WTC11 (cell line): ENCODE measurements around the gene SLC25A25. TPM values are rescaled to one million over a fixed set of nuclear protein-coding genes. Genes with fewer than 3 reads are reported as not detected.

Experiments used
- ATAC-seq: fragments of 200-7000 bp; cut with Tn5 transposase; 2 replicates; pipeline ENCODE4 v1.10.0; 2021; ENCODE audit warnings: mild to moderate bottlenecking, moderate library complexity
- CTCF ChIA-PET: fragments of 300-600 bp; sonication (Branson Sonifier 250); formaldehyde crosslinking; loops from one replicate; lab custom pipeline; 2021; ENCODE audit warnings: antibody characterized with exemption; lab: Charles Lee
- POLR2A ChIA-PET: fragments of 350-600 bp; sonication (Branson Sonifier 250); formaldehyde crosslinking; loops from one replicate; lab custom pipeline; 2021; ENCODE audit warnings: antibody characterized with exemption; lab: Charles Lee
- DNase-seq: peaks from one replicate; pipeline ENCODE4 v3.0.0; 2021; ENCODE audit warnings: low spot score
- H3K27ac Mint-ChIP-seq: 2 replicates; pipeline ENCODE4 v1.8.0; 2021; ENCODE audit warnings: mixed read lengths
- H3K27me3 Mint-ChIP-seq: 2 replicates; pipeline ENCODE4 v1.8.0; 2021; ENCODE audit warnings: low read depth, mild to moderate bottlenecking, moderate library complexity, mixed read lengths
- H3K36me3 Mint-ChIP-seq: 2 replicates; pipeline ENCODE4 v1.8.0; 2021; ENCODE audit warnings: mixed read lengths
- H3K4me1 Mint-ChIP-seq: 2 replicates; pipeline ENCODE4 v1.8.0; 2022; ENCODE audit warnings: mixed read lengths
- H3K4me3 Mint-ChIP-seq: 2 replicates; pipeline ENCODE4 v1.8.0; 2021; ENCODE audit warnings: mild to moderate bottlenecking, moderate library complexity, mixed read lengths
- H3K9me3 Mint-ChIP-seq: 2 replicates; pipeline ENCODE4 v1.8.0; 2021; ENCODE audit warnings: mixed read lengths
- FOXJ3 ChIP-seq: sonication (generic); formaldehyde crosslinking; IDR thresholded peaks from 2 replicates; pipeline ENCODE4 v1.9.0; 2021; ENCODE audit warnings: missing genetic modification reagents, mild to moderate bottlenecking, borderline replicate concordance
- FOXK1 ChIP-seq: sonication (generic); formaldehyde crosslinking; IDR thresholded peaks from 2 replicates; pipeline ENCODE4 v1.8.0; 2022; ENCODE audit warnings: mild to moderate bottlenecking, moderate library complexity, missing genetic modification reagents
- GTF2I ChIP-seq: fragments of 250-450 bp; sonication (Bioruptor Pico); conservative IDR thresholded peaks from 2 replicates; pipeline ENCODE4 v1.4.0; 2021; ENCODE audit warnings: mild to moderate bottlenecking
- KAT7 ChIP-seq: sonication (generic); formaldehyde crosslinking; IDR thresholded peaks from 2 replicates; pipeline ENCODE4 v1.8.1; 2023; ENCODE audit warnings: missing genetic modification reagents, mild to moderate bottlenecking, borderline replicate concordance
- MYBL2 ChIP-seq: sonication (generic); formaldehyde crosslinking; IDR thresholded peaks from 2 replicates; pipeline ENCODE4 v1.8.1; 2023; ENCODE audit warnings: mild to moderate bottlenecking, moderate library complexity, missing genetic modification reagents
- PREB ChIP-seq: sonication (generic); formaldehyde crosslinking; IDR thresholded peaks from 2 replicates; pipeline ENCODE4 v1.8.1; 2022; ENCODE audit warnings: mild to moderate bottlenecking, missing genetic modification reagents, moderate library complexity, borderline replicate concordance
- RORB ChIP-seq: fragments of 250-450 bp; sonication (Bioruptor Pico); IDR thresholded peaks from 2 replicates; pipeline ENCODE4 v1.9.0; 2021; ENCODE audit warnings: mild to moderate bottlenecking
- TCF7 ChIP-seq: sonication (generic); formaldehyde crosslinking; IDR thresholded peaks from 2 replicates; pipeline ENCODE4 v1.8.0; 2022; ENCODE audit warnings: mild to moderate bottlenecking, low read depth, missing genetic modification reagents, moderate library complexity
- TEAD4 ChIP-seq: sonication (generic); formaldehyde crosslinking; IDR thresholded peaks from 2 replicates; pipeline ENCODE4 v1.8.0; 2022; ENCODE audit warnings: mild to moderate bottlenecking, missing genetic modification reagents
- ZMAT4 ChIP-seq: fragments of 250-450 bp; sonication (Bioruptor Pico); IDR thresholded peaks from 2 replicates; pipeline ENCODE4 v1.9.0; 2021; ENCODE audit warnings: mild to moderate bottlenecking
- ZNF219 ChIP-seq: sonication (generic); formaldehyde crosslinking; IDR thresholded peaks from 2 replicates; pipeline ENCODE4 v1.8.0; 2023; ENCODE audit warnings: missing genetic modification reagents, mild to moderate bottlenecking, borderline replicate concordance
- ZNF317 ChIP-seq: sonication (generic); formaldehyde crosslinking; IDR thresholded peaks from 2 replicates; pipeline ENCODE4 v1.8.1; 2023; ENCODE audit warnings: low read depth, mild to moderate bottlenecking, moderate library complexity, missing genetic modification reagents, borderline replicate concordance
- ZNF512 ChIP-seq: sonication (generic); formaldehyde crosslinking; IDR thresholded peaks from 2 replicates; pipeline ENCODE4 v1.8.1; 2022; ENCODE audit warnings: missing genetic modification reagents, borderline replicate concordance
- ZNF532 ChIP-seq: fragments of 250-450 bp; sonication (Bioruptor Pico); IDR thresholded peaks from 2 replicates; pipeline ENCODE4 v1.9.0; 2021; ENCODE audit warnings: mild to moderate bottlenecking, borderline replicate concordance
- ZSCAN18 ChIP-seq: fragments of 250-450 bp; sonication (Bioruptor Pico); IDR thresholded peaks from 2 replicates; pipeline ENCODE4 v2.1.2; 2022; ENCODE audit warnings: mild to moderate bottlenecking, moderate library complexity
- total RNA-seq: library from RNA; stranded (reverse); gene quantifications from 3 replicates; pipeline ENCODE4 v1.2.3, GENCODE V29; 2021

The SLC25A25 gene
- total RNA-seq, 1 experiment from 2014 or later = 17.4 TPM

- no peak for TF ChIP-seq ZNF512
- no peak for TF ChIP-seq FOXK1 (CRISPR knock-in tag)
- TF ChIP-seq ZNF219 (CRISPR knock-in tag) = no peak
- TF ChIP-seq ZMAT4 (CRISPR knock-in tag) = no peak
- TF ChIP-seq PREB (CRISPR knock-in tag) = no peak
- Mint-ChIP-seq H3K27ac (no peak overlapping the region), H3K9me3 (no peaks in the 10 kb centered on the region), H3K36me3 (peaks cover 42% of the 10 kb centered on the region), H3K27me3 (no peaks in the 10 kb centered on the region), H3K4me3 (no peak overlapping the region), H3K4me1 (peaks cover 11% of the 10 kb centered on the region)
- ATAC-seq = no peak
- POLR2A ChIA-PET = no interaction called here
- CTCF ChIA-PET = interaction anchor here (0.8 to 5.8 kb wide), 3 partner anchors 11 to 55 kb away, joined by 3 to 57 read pairs (median 3); no protein-coding TSS in a partner anchor
- DNase-seq = no peak
Observed at GRCh38 chr9:128106940-128107467, 39.0 kb downstream of the SLC25A25 start.

- peaks cover 35% of the 10 kb centered on the region for H3K36me3 Mint-ChIP-seq
- no peaks in the 10 kb centered on the region for H3K9me3 Mint-ChIP-seq
- peaks cover 8% of the 10 kb centered on the region for H3K4me1 Mint-ChIP-seq
- H3K4me3 Mint-ChIP-seq = no peak overlapping the region
- H3K27ac Mint-ChIP-seq = peak overlapping the region; percentile 90
- CTCF ChIA-PET = interaction anchor here (1.1 to 5.8 kb wide), 2 partner anchors 10 to 17 kb away, joined by 3 to 57 read pairs; no protein-coding TSS in a partner anchor
- ATAC-seq (no peak), DNase-seq (no peak)
- no peak for TF ChIP-seq ZSCAN18 (CRISPR knock-in tag)
- peak; percentile 71; the same call in 1 of the 2 replicates for TF ChIP-seq ZNF317 (CRISPR knock-in tag)
- TF ChIP-seq, all 79 proteins: peak for 1
- POLR2A ChIA-PET = interaction anchor here (0.8 kb wide), 1 partner anchor 10 kb away, joined by 4 read pairs; no protein-coding TSS in a partner anchor
- H3K27me3 Mint-ChIP-seq = no peaks in the 10 kb centered on the region
Observed at GRCh38 chr9:128107468-128108268, 39.6 kb downstream of the SLC25A25 start.

GRCh38 chr9:128108269-128109049 lies 40.4 kb downstream of the SLC25A25 start:
- POLR2A ChIA-PET = interaction anchor here (1.1 kb wide), 1 partner anchor 10 kb away, joined by 3 read pairs; no protein-coding TSS in a partner anchor
- TF ChIP-seq ZSCAN18 (CRISPR knock-in tag) (no peak), PREB (CRISPR knock-in tag) (no peak), TEAD4 (CRISPR knock-in tag) (no peak), FOXJ3 (no peak), TCF7 (no peak), KAT7 (no peak), GTF2I (no peak), MYBL2 (CRISPR knock-in tag) (no peak), RORB (CRISPR knock-in tag) (no peak), ZNF532 (CRISPR knock-in tag) (no peak)
- ATAC-seq (no peak), DNase-seq (peak; percentile 6)
- Mint-ChIP-seq H3K4me1 (peaks cover 8% of the 10 kb centered on the region), H3K27ac (peak overlapping the region; percentile 90; the same call in 1 of the 2 replicates), H3K9me3 (peaks cover 2% of the 10 kb centered on the region; the same call in 1 of the 2 replicates), H3K36me3 (peaks cover 34% of the 10 kb centered on the region), H3K4me3 (no peak overlapping the region), H3K27me3 (no peaks in the 10 kb centered on the region)
- CTCF ChIA-PET = interaction anchor here (1.3 to 5.8 kb wide), 2 partner anchors 9 to 17 kb away, joined by 3 to 57 read pairs; no protein-coding TSS in a partner anchor
